ENCODE results near the gene FOXL2.
A peak's percentile ranks its signal among the peaks of the same experiment; 100 is the strongest.

GRCh38 chr3:138915503-138916498 is 31.1 kb downstream of the FOXL2 start:
- peak in 1 of 2 donors; percentile 23 for TF ChIP-seq POLR2A (IDR thresholded peaks at IDR 0.05)
- TF ChIP-seq CTCF (IDR thresholded peaks at IDR 0.05), result peak; percentile 80 to 98 (median 90)
